Hepatocyte (in vitro differentiated cells): Measurements from ENCODE around the gene RPA3. TPM values are rescaled to one million over a fixed set of nuclear protein-coding genes. Genes with fewer than 3 reads are reported as not detected.

Experiments
- DNase-seq: peaks from one replicate; pipeline ENCODE4 v3.0.0-alpha.2; 2016; ENCODE audit warnings: low spot score
- H2AFZ ChIP-seq: fragments of 200-600 bp; sonication (generic); 2 replicates; pipeline ENCODE4 v1.6.0; 2016; ENCODE audit warnings: antibody characterized with exemption, mild to moderate bottlenecking
- H3K27ac ChIP-seq: fragments of 200-600 bp; sonication (generic); 2 replicates; pipeline ENCODE4 v1.5.1; 2016; ENCODE audit warnings: mild to moderate bottlenecking
- H3K27me3 ChIP-seq: fragments of 200-600 bp; sonication (generic); 2 replicates; pipeline ENCODE4 v1.6.1; 2016
- H3K36me3 ChIP-seq: fragments of 200-600 bp; sonication (generic); replicated peaks from 2 replicates; pipeline ENCODE4 v1.5.1; 2016; ENCODE audit warnings: low read depth; ENCODE audit not compliant: insufficient read depth
- H3K4me1 ChIP-seq: fragments of 200-600 bp; sonication (generic); 2 replicates; pipeline ENCODE4 v1.5.1; 2016; ENCODE audit warnings: mild to moderate bottlenecking, moderate library complexity; ENCODE audit not compliant: insufficient read depth
- H3K4me2 ChIP-seq: fragments of 200-600 bp; sonication (generic); 2 replicates; pipeline ENCODE4 v1.6.0; 2016
- H3K4me3 ChIP-seq: fragments of 200-600 bp; sonication (generic); 2 replicates; pipeline ENCODE4 v1.5.1; 2016; ENCODE audit warnings: mild to moderate bottlenecking
- H3K79me2 ChIP-seq: fragments of 200-600 bp; sonication (generic); 2 replicates; pipeline ENCODE4 v1.6.0; 2017; ENCODE audit warnings: mild to moderate bottlenecking
- H3K9me2 ChIP-seq: fragments of 200-600 bp; sonication (generic); replicated peaks from 2 replicates; pipeline ENCODE4 v1.6.0; 2017; ENCODE audit warnings: mild to moderate bottlenecking; ENCODE audit not compliant: insufficient read depth
- H3K9me3 ChIP-seq: fragments of 200-600 bp; sonication (generic); 2 replicates; pipeline ENCODE4 v1.5.1; 2016; ENCODE audit warnings: low read depth, mild to moderate bottlenecking
- H4K20me1 ChIP-seq: fragments of 200-600 bp; sonication (generic); 2 replicates; pipeline ENCODE4 v1.6.0; 2016; ENCODE audit warnings: mild to moderate bottlenecking; ENCODE audit not compliant: insufficient read depth, poor library complexity, severe bottlenecking
- EZH2 ChIP-seq: fragments of 200-600 bp; sonication (generic); IDR thresholded peaks from 2 replicates; pipeline ENCODE4 v1.6.1; 2016; ENCODE audit warnings: antibody characterized with exemption, mild to moderate bottlenecking, borderline replicate concordance
- EZH2phosphoT487 ChIP-seq: fragments of 200-600 bp; sonication (generic); IDR thresholded peaks from one replicate; pipeline ENCODE4 v1.6.1; 2018; ENCODE audit warnings: antibody characterized with exemption, mild to moderate bottlenecking, low read depth, moderate library complexity; ENCODE audit not compliant: unreplicated experiment, severe bottlenecking
- WGBS: methylation state at CpG from one replicate; pipeline ENCODE4 v1.1.6; 2016; ENCODE audit warnings: low lambda C conversion rate; ENCODE audit errors: missing lambda C conversion rate; 5-methylcytosine and 5-hydroxymethylcytosine counted together
- polyA plus RNA-seq: library from polyadenylated mRNA; unstranded; fragments of >200 nt; fragmentation: Nextera tagmentation; extraction: Ambion mirVana; gene quantifications from 2 replicates; pipeline ENCODE4 v1.2.1, GENCODE V29; 2016
- total RNA-seq: library from RNA; depleted of rRNA; stranded (reverse); fragments of >200 nt; gene quantifications from 2 replicates; pipeline ENCODE4 v1.2.3, GENCODE V29; 2014
- TF ChIP-seq, protein P1 (sequence below): fragments of 200-600 bp; sonication (generic); IDR thresholded peaks from 2 replicates; pipeline ENCODE4 v1.5.1; 2016; ENCODE audit warnings: antibody characterized with exemption, mild to moderate bottlenecking; ENCODE audit not compliant: poor library complexity

RPA3 gene
- total and polyA plus RNA-seq, 2 experiments from 2014 or later = 17.3 to 38.2 TPM

DNA sequence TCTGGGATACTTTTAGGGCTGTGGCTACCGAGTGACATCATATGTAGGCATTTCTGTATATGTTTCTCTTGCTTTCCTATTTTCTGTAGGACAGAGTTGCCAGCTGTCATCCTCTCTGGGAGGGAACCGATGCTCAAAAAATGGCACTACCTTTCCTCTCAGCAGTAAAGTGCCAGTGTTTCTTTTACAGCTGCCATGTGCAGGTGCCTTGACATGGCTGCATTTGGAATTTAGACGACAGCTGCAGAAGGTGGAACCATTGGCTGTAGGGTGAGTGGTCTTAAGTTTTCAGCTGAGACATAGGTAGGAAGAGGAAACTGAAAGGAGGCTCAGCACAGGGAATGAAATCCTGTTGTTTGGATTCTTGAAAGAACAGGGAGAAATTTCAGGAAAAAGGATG is 20.2 kb upstream of the RPA3 start:
- TF ChIP-seq EZH2phosphoT487 (no peak), EZH2 (no peak)
- TF ChIP-seq, protein P1, sequence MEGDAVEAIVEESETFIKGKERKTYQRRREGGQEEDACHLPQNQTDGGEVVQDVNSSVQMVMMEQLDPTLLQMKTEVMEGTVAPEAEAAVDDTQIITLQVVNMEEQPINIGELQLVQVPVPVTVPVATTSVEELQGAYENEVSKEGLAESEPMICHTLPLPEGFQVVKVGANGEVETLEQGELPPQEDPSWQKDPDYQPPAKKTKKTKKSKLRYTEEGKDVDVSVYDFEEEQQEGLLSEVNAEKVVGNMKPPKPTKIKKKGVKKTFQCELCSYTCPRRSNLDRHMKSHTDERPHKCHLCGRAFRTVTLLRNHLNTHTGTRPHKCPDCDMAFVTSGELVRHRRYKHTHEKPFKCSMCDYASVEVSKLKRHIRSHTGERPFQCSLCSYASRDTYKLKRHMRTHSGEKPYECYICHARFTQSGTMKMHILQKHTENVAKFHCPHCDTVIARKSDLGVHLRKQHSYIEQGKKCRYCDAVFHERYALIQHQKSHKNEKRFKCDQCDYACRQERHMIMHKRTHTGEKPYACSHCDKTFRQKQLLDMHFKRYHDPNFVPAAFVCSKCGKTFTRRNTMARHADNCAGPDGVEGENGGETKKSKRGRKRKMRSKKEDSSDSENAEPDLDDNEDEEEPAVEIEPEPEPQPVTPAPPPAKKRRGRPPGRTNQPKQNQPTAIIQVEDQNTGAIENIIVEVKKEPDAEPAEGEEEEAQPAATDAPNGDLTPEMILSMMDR = no peak
- H3K9me2 ChIP-seq = no peaks in the 10 kb centered on the region
- H3K9me3 ChIP-seq = no peaks in the 10 kb centered on the region
- no peaks in the 10 kb centered on the region for H3K36me3 ChIP-seq
- 91% methylated on average over 3 of the region's 3 CpGs for WGBS
- no peak overlapping the region for H3K4me2 ChIP-seq
- no peaks in the 10 kb centered on the region for H3K79me2 ChIP-seq
- DNase-seq = no peak
- H3K27me3 ChIP-seq = no peaks in the 10 kb centered on the region
- H3K4me3 ChIP-seq = no peak overlapping the region
- H2AFZ ChIP-seq = no peak overlapping the region
- no peaks in the 10 kb centered on the region for H4K20me1 ChIP-seq
- H3K27ac ChIP-seq = no peak overlapping the region
- H3K4me1 ChIP-seq = no peaks in the 10 kb centered on the region

GRCh38 chr7:7738177-7738576 is 19.8 kb upstream of the RPA3 start:
- no peaks in the 10 kb centered on the region for H3K4me1 ChIP-seq
- no peaks in the 10 kb centered on the region for H3K79me2 ChIP-seq
- H3K4me3 ChIP-seq = no peak overlapping the region
- 83% methylated on average over 1 of the region's 1 CpG for WGBS
- no peak for DNase-seq
- H3K4me2 ChIP-seq = no peak overlapping the region
- no peaks in the 10 kb centered on the region for H3K9me3 ChIP-seq
- H3K27ac ChIP-seq = no peak overlapping the region
- no peaks in the 10 kb centered on the region for H3K9me2 ChIP-seq
- H4K20me1 ChIP-seq = no peaks in the 10 kb centered on the region
- no peaks in the 10 kb centered on the region for H3K27me3 ChIP-seq
- TF ChIP-seq EZH2 (no peak), EZH2phosphoT487 (no peak)
- TF ChIP-seq, protein P1 = no peak
- H3K36me3 ChIP-seq = no peaks in the 10 kb centered on the region
- no peak overlapping the region for H2AFZ ChIP-seq

- H4K20me1 ChIP-seq = no peaks in the 10 kb centered on the region
Measured at GRCh38 chr7:7737674-7738073, 19.3 kb upstream of the RPA3 start.

More at GRCh38 chr7:7737674-7738073, 19.3 kb upstream of the RPA3 start:
- H3K4me3 ChIP-seq = no peak overlapping the region
- H3K27me3 ChIP-seq = no peaks in the 10 kb centered on the region
- H3K4me1 ChIP-seq = no peaks in the 10 kb centered on the region
- TF ChIP-seq EZH2phosphoT487 = no peak
- TF ChIP-seq, protein P1 = no peak
- TF ChIP-seq EZH2 = no peak
- H3K27ac ChIP-seq = no peak overlapping the region
- no peaks in the 10 kb centered on the region for H3K79me2 ChIP-seq
- no peaks in the 10 kb centered on the region for H3K36me3 ChIP-seq
- H3K9me2 ChIP-seq = no peaks in the 10 kb centered on the region
- no peak overlapping the region for H2AFZ ChIP-seq
- no peaks in the 10 kb centered on the region for H3K9me3 ChIP-seq
- H3K4me2 ChIP-seq = no peak overlapping the region
- DNase-seq = no peak
